NCI-H1436 treated with DMSO at 0.1 percent for 48 hours (cell line): ENCODE data around the gene FIS1.
"Not testable (repeated sequence)": the region's sequence is repeated elsewhere in the genome, so short reads cannot be mapped to it uniquely, and the experiment has no call there.

ENCODE experiments used
- DNase-seq: peaks from one replicate; lab custom pipeline; 2025; lab: John Stamatoyannopoulos, UW

Gene FIS1

GRCh38 chr7:101255796-101256195, 10.9 kb upstream of the FIS1 start:
- DNase-seq = no peak

DNA sequence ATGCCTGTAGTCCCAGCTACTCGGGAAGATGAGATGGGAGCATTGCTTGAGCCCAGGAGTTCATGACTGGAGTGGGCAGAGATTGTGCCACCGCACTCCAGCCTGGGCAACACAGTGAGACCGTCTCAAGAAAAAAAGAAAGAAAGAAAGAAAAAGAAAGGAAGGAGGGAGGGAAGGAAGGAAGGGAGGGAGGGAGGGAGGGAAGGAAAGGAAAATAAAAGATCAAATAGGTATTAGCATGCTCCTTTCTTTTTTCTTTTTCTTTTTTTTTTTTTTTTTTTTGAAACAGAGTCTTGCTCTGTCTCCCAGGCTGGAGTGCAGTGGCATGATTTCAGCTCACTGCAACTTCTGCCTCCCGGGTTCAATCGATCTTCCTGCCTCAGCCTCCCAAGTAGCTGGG, 8.3 kb upstream of the FIS1 start:
- DNase-seq = not testable (repeated sequence)

DNA sequence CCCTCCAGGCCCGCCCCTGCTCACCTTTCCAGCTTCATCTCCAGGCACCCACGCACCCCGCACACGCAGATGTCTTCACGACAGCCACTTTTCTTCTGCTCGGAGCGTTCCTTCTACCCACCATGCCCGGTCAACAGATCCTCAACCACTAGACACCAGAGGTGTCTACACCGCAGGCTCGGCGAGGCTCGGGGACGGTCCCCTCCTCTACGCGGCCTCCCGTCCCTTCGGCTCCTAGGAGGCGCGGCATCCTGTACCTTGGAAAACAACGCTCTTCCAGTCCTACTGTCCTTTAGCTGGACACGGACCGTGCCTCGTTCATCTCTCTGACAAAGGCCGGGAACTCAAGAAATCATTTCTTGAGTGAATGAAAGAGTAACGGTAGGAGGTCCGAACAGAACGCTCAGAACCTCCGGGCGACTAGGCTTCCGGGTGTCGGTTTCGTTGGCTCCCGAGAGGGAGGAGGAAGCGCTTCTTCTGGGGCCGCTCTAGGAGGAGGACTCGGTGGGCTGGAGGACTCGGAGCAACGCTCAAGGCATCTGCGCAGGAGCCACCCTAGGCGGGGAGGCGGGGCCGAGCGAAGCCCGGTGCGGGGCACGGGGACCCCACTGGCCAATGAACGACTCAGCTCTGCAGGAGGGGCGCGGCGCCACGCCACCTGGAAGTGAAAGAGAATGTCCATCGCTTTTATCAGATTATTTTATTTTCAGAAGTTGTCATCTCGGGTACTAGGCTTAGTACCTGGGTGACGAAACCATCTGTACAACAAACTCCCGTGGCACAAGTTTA, 7.2 kb upstream of the FIS1 start:
- peak; percentile 69 for DNase-seq

DNA sequence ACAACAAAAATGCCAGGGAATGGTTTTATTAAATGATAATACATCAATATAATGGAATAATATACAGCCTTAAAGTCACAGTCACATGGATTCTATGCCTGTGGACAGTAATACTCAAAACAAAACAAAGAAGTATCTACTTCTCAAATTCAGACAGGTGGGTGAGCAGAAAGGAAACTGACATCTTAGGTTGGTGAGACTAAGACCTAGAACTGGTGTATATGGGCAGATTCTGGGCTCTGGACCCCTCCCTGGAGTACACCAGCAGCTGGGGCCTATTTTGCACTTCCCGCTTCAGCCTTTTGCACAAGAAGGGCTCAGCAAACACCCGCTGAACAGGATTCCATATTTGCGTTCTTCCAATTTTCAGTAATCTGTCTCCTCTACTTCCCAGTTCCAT, 5.4 kb upstream of the FIS1 start:
- DNase-seq = no peak

DNA sequence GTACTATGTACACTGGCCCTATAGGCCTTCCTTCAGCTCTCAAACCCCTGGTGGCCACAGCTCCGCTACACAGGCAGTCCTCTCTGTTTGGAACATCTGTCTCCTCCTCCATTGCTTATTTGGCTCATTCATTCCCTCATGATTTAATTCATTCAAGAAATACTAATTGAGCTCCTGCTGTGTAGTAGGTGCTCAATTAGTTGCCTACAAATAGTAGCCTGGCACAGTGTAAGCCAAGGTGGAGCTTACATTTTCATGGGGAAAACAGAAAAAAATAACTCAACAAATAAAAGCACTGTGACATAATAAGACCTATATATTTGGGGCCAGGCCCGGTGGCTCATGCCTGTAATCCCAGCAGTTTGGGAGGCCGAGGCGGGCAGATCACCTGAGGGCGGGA, 3.4 kb upstream of the FIS1 start:
- DNase-seq = no peak

- DNase-seq = no peak
Measured at GRCh38 chr7:101245147-101245668, 327 bp upstream of the FIS1 start.

- no peak for DNase-seq
Measured at GRCh38 chr7:101243646-101244374, 1.1 kb downstream of the FIS1 start.

- no peak for DNase-seq
Measured at GRCh38 chr7:101241443-101242349, 3.2 kb downstream of the FIS1 start.

GRCh38 chr7:101241015-101241363, 3.9 kb downstream of the FIS1 start:
- no peak for DNase-seq

- DNase-seq = no peak
Measured at GRCh38 chr7:101240226-101241014, 4.5 kb downstream of the FIS1 start.

- no peak for DNase-seq
Measured at GRCh38 chr7:101239951-101240220, 5.0 kb downstream of the FIS1 start.

GRCh38 chr7:101239191-101239950, 5.5 kb downstream of the FIS1 start:
- DNase-seq = no peak

DNA sequence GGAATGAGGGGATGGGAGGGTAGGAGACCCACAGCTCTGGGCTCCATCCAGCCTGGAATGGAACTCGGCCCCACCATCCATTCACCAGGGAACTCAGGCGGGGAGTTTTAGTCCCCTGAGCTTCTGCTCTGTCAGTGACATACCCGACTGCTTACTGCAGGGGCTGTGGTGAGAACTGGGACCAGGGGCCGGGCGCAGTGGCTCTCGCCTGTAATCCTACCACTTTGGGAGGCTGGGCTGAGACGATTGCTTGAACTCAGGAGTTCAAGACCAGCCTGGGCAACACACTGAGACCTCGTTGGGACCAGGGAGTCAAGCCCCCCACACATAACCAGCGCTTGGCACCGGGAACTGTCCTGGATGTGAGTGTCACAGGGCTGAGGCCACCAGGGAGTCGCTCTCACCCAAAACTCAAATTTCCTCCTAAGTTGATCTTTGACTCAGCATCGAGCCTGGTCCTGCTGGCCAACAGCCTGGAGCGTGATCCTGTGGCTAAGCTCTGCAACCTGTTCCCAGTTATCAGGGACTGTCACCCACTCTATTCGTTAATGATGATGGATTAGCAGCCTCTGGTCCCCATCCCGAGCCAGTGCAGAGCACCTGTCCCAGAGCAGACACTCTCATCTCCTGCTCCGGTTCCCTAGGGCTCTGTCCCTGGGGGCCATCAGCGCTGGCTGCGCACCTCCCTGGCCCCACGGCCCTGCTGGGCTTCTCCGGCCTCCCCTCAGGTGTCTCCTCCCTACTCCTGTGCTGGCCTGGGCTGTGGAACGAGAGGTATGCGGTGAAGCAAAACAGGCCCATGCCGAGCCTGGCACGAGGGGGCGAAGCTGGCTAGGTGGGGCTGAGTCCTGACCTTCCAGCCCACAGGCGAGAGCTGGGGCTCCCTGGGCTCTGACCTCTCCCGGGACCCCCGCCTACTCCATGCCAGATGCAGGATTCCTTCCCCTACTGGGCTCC, 6.4 kb downstream of the FIS1 start:
- no peak for DNase-seq

DNA sequence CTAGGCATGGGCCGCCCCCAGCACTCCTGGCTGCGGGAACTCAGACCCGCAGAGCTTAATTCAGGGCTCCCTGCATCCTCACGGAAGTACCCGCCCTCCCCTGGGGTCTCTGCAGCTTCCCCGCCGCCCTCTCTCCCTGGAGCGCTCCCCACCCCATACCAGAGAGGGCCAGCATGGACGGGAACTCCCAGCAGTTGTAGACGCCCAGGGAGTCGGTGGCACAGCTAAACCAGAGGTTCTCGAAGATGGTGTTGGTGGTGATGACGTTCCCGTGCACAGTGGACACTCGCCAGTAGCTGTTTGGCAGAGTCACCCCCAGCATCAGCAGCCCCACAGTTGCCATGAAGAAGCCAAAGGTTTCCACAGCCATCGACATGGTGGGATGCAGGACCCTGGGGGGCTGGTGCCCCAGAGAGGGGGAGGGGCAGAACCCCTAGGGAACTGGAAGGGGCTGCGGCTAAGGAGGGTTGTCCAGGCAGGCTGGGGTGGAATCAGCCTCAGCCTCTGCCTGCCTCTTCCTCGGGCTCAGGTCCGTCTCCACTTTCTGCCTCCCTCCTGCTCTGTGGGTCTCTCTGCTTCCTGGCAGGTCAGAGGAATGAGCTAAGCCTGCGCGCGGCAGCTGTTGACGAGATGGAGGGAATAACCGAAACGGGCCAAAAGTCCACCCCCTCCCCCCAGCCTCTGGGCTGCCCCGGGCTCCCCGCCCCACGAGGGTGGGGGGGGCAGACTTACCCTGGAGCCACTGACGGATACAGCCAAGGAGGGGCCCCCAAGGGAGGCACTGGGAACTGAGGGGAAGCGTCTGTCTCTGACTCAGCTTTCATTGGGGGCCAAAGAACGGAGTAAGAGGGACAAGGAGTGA, 7.4 kb downstream of the FIS1 start, which contains the start of gene CLDN15:
Gene CLDN15, minus strand, starts transcription at position 597 of the 862 bp plus-strand sequence. Its CDS starts 221 bp downstream, at position 376.
- no peak for DNase-seq

DNA sequence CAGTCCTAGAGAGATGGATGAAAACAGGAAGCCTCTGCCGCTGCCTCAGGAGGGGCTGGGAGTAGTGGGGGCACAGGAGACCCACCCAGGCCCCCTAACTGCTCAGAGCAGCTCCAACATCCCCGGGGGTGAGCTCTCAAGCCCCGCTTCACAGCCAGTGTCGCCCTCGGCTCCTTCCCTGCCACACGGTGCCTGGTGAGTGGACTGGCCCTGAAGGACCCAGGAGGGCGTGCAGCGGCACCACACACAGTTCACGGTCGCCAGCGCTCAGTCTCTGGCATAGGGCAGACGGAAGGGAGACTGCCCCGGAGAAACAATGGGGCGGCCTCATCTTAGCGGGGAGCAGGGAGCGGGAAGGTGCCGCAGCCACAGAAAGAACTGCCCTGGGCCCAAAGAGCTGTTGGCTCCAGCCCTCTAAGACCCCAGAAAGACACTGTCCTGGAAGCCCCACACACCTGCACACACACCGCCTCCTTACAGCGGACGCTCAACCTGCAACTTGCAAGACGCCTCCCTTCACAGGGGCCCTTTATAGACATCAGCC, 8.5 kb downstream of the FIS1 start:
- no peak for DNase-seq

GRCh38 chr7:101235522-101235921, 9.4 kb downstream of the FIS1 start:
- DNase-seq = no peak

- DNase-seq = no peak
Measured at GRCh38 chr7:101235050-101235449, 9.8 kb downstream of the FIS1 start.

- no peak for DNase-seq
Measured at GRCh38 chr7:101234636-101235035, 10.2 kb downstream of the FIS1 start.
